ENCODE data around the gene OR10C1. TPM values are rescaled to one million over a fixed set of nuclear protein-coding genes. Genes with fewer than 3 reads are reported as not detected.

The OR10C1 gene
- total and polyA plus RNA-seq, 10 of the 15 experiments (the other 5 are each of a cell fraction or from before 2014, with no cell fraction given), result not detected

DNA sequence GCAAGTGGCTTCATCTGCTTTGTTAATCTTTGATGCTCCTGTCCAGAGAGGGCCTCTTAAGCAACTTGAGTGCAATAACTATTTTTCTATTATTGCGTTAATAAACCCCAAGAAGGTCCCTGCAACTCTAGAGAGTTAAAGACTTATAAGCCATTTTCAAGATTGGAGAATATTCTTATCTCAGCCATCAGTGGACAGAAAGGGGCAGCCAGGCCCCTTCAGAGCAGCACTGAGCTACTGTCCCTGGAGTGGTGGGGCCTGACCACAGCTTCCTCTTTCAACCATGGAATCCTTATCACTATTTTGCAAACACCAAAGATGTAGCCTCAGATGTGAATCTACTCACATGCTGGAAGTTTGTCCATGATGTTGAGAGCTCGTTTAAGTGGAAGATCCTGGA lies 51.4 kb downstream of the OR10C1 start:
- FAIRE-seq (no peak), DNase-seq (ENCODE audit: low read depth, low spot score) (no peak), ATAC-seq (no peak)
- Histone ChIP-seq H4K20me1 (ENCODE audit: control insufficient read depth, insufficient read depth) (no peaks in the 10 kb centered on the region), H3K27ac (ENCODE audit: control insufficient read depth, insufficient read depth) (no peak overlapping the region), H3K9ac (ENCODE audit: control insufficient read depth, insufficient read depth, low read length) (no peak overlapping the region), H2AFZ (ENCODE audit: control insufficient read depth, low read depth, low read length) (no peak overlapping the region), H3K4me1 (ENCODE audit: control insufficient read depth, insufficient read depth, low read length) (no peaks in the 10 kb centered on the region), H3K9me3 (replicated peaks; ENCODE audit: control insufficient read depth, insufficient read depth, low read length) (no peaks in the 10 kb centered on the region), H3K4me3 (no peak overlapping the region), H3K79me2 (ENCODE audit: control insufficient read depth, insufficient read depth, low read length) (no peaks in the 10 kb centered on the region), H3K36me3 (ENCODE audit: control insufficient read depth in 2 of 2, insufficient read depth in 2 of 2, low read length in 1 of 2) (no peaks in the 10 kb centered on the region), H3K27me3 (replicated peaks in 1 of 2; ENCODE audit: control insufficient read depth in 2 of 2, insufficient read depth in 2 of 2, low read length in 1 of 2) (no peaks in the 10 kb centered on the region; a peak in 1 of 4 replicates), H3K4me2 (ENCODE audit: control insufficient read depth, insufficient read depth) (no peak overlapping the region)
- BruUV-seq (replicated peaks), result no TSS peak
- ChIA-PET SMC1A (ENCODE audit: uncharacterized antibody, unreplicated experiment) (no interaction called here), POLR2A (no interaction called here), CTCF (no interaction called here), RAD21 (ENCODE audit: unreplicated experiment) (no interaction called here)
- TF ChIP-seq ZBED1 (IDR thresholded peaks at IDR 0.05; ENCODE audit: borderline replicate concordance) (no peak), ETV6 (conservative IDR thresholded peaks at IDR 0.05 in 1 of 2, IDR thresholded peaks at IDR 0.05 in 1 of 2; ENCODE audit: borderline replicate concordance in 1 of 2, low read depth in 1 of 2) (no peak), MYC (IDR thresholded peaks at IDR 0.05; ENCODE audit: insufficient read depth, insufficient read length, insufficient replicate concordance, low read length, severe bottlenecking) (no peak), PAX5 (IDR thresholded peaks at IDR 0.05; ENCODE audit: borderline replicate concordance, low read depth, low read length) (no peak)
- TF ChIP-seq, protein P1, sequence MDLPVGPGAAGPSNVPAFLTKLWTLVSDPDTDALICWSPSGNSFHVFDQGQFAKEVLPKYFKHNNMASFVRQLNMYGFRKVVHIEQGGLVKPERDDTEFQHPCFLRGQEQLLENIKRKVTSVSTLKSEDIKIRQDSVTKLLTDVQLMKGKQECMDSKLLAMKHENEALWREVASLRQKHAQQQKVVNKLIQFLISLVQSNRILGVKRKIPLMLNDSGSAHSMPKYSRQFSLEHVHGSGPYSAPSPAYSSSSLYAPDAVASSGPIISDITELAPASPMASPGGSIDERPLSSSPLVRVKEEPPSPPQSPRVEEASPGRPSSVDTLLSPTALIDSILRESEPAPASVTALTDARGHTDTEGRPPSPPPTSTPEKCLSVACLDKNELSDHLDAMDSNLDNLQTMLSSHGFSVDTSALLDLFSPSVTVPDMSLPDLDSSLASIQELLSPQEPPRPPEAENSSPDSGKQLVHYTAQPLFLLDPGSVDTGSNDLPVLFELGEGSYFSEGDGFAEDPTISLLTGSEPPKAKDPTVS (IDR thresholded peaks at IDR 0.05; ENCODE audit: low read depth, low read length), result no peak
- TF ChIP-seq, protein P2, sequence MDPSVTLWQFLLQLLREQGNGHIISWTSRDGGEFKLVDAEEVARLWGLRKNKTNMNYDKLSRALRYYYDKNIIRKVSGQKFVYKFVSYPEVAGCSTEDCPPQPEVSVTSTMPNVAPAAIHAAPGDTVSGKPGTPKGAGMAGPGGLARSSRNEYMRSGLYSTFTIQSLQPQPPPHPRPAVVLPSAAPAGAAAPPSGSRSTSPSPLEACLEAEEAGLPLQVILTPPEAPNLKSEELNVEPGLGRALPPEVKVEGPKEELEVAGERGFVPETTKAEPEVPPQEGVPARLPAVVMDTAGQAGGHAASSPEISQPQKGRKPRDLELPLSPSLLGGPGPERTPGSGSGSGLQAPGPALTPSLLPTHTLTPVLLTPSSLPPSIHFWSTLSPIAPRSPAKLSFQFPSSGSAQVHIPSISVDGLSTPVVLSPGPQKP (IDR thresholded peaks at IDR 0.05; ENCODE audit: low read depth, low read length), result no peak
- intact Hi-C loops (cut with micrococcal nuclease; ENCODE audit: unreplicated experiment), result no loop called here
- 5% methylated on average over 2 of the region's 2 CpGs for WGBS (ENCODE audit: insufficient coverage, insufficient replicate concordance, low lambda C conversion rate, missing lambda C conversion rate)
- in situ Hi-C loops (cut with MboI), result no loop called here

Other genes starting within 250 kb of the OR10C1 start
Only the 7 nearest of the 13 such genes appear.
- gene OR5V1, start 70.4 kb upstream of the OR10C1 start, total RNA-seq (2014; rRNA removed), result not detected in 2 replicates
- not detected in 2 replicates for gene OR5V1, start 70.4 kb upstream of the OR10C1 start, total RNA-seq (2014; rRNA removed; fragmentation: Illumina TruSeq; extraction: Trizol)
- not detected in 2 replicates for gene OR5V1, start 70.4 kb upstream of the OR10C1 start, total RNA-seq (2021)
- not detected in 2 replicates for gene OR5V1, start 70.4 kb upstream of the OR10C1 start, polyA plus RNA-seq (2011; rRNA removed)
- not detected in 2 replicates for gene OR5V1, start 70.4 kb upstream of the OR10C1 start, polyA plus RNA-seq (2014; fragmentation: Illumina TruSeq; extraction: Trizol)
- gene OR5V1, start 70.4 kb upstream of the OR10C1 start, polyA plus RNA-seq (2014; fragmentation: Nextera tagmentation; extraction: Ambion mirVana), result not detected
- not detected in 2 replicates for gene OR5V1, start 70.4 kb upstream of the OR10C1 start, polyA plus RNA-seq (2014; rRNA removed)
- not detected for gene OR5V1, start 70.4 kb upstream of the OR10C1 start, polyA plus RNA-seq (2016; fragmentation: Nextera tagmentation; extraction: Ambion mirVana)
- not detected in 2 replicates for gene OR12D3, start 64.0 kb upstream of the OR10C1 start, total RNA-seq (2014; rRNA removed)
- gene OR12D3, start 64.0 kb upstream of the OR10C1 start, total RNA-seq (2014; rRNA removed; fragmentation: Illumina TruSeq; extraction: Trizol), result not detected in 2 replicates
- not detected in 2 replicates for gene OR12D3, start 64.0 kb upstream of the OR10C1 start, total RNA-seq (2021)
- not detected in 2 replicates for gene OR12D3, start 64.0 kb upstream of the OR10C1 start, polyA plus RNA-seq (2011; rRNA removed)
- not detected in 2 replicates for gene OR12D3, start 64.0 kb upstream of the OR10C1 start, polyA plus RNA-seq (2014; fragmentation: Illumina TruSeq; extraction: Trizol)
- gene OR12D3, start 64.0 kb upstream of the OR10C1 start, polyA plus RNA-seq (2014; fragmentation: Nextera tagmentation; extraction: Ambion mirVana), result not detected
- not detected in 2 replicates for gene OR12D3, start 64.0 kb upstream of the OR10C1 start, polyA plus RNA-seq (2014; rRNA removed)
- gene OR12D3, start 64.0 kb upstream of the OR10C1 start, polyA plus RNA-seq (2016; fragmentation: Nextera tagmentation; extraction: Ambion mirVana), result not detected
- not detected in 2 replicates for gene OR12D2, start 43.7 kb upstream of the OR10C1 start, total RNA-seq (2014; rRNA removed)
- gene OR12D2, start 43.7 kb upstream of the OR10C1 start, total RNA-seq (2014; rRNA removed; fragmentation: Illumina TruSeq; extraction: Trizol), result not detected in 2 replicates
- not detected in 2 replicates for gene OR12D2, start 43.7 kb upstream of the OR10C1 start, total RNA-seq (2021)
- gene OR12D2, start 43.7 kb upstream of the OR10C1 start, polyA plus RNA-seq (2011; rRNA removed), result not detected in 2 replicates
- not detected in 2 replicates for gene OR12D2, start 43.7 kb upstream of the OR10C1 start, polyA plus RNA-seq (2014; fragmentation: Illumina TruSeq; extraction: Trizol)
- not detected for gene OR12D2, start 43.7 kb upstream of the OR10C1 start, polyA plus RNA-seq (2014; fragmentation: Nextera tagmentation; extraction: Ambion mirVana)
- not detected in 2 replicates for gene OR12D2, start 43.7 kb upstream of the OR10C1 start, polyA plus RNA-seq (2014; rRNA removed)
- not detected for gene OR12D2, start 43.7 kb upstream of the OR10C1 start, polyA plus RNA-seq (2016; fragmentation: Nextera tagmentation; extraction: Ambion mirVana)
- gene OR12D1, start 24.4 kb upstream of the OR10C1 start, total RNA-seq (2014; rRNA removed), result not detected in 2 replicates
- not detected in 2 replicates for gene OR12D1, start 24.4 kb upstream of the OR10C1 start, total RNA-seq (2014; rRNA removed; fragmentation: Illumina TruSeq; extraction: Trizol)
- gene OR12D1, start 24.4 kb upstream of the OR10C1 start, total RNA-seq (2021), result not detected in 2 replicates
- not detected in 2 replicates for gene OR12D1, start 24.4 kb upstream of the OR10C1 start, polyA plus RNA-seq (2011; rRNA removed)
- gene OR12D1, start 24.4 kb upstream of the OR10C1 start, polyA plus RNA-seq (2014; fragmentation: Illumina TruSeq; extraction: Trizol), result not detected in 2 replicates
- not detected for gene OR12D1, start 24.4 kb upstream of the OR10C1 start, polyA plus RNA-seq (2014; fragmentation: Nextera tagmentation; extraction: Ambion mirVana)
- not detected in 2 replicates for gene OR12D1, start 24.4 kb upstream of the OR10C1 start, polyA plus RNA-seq (2014; rRNA removed)
- not detected for gene OR12D1, start 24.4 kb upstream of the OR10C1 start, polyA plus RNA-seq (2016; fragmentation: Nextera tagmentation; extraction: Ambion mirVana)
- not detected in 2 replicates for gene OR11A1, start 17.8 kb downstream of the OR10C1 start, total RNA-seq (2014; rRNA removed)
- not detected in 2 replicates for gene OR11A1, start 17.8 kb downstream of the OR10C1 start, total RNA-seq (2014; rRNA removed; fragmentation: Illumina TruSeq; extraction: Trizol)
- not detected in 2 replicates for gene OR11A1, start 17.8 kb downstream of the OR10C1 start, total RNA-seq (2021)
- not detected in 2 replicates for gene OR11A1, start 17.8 kb downstream of the OR10C1 start, polyA plus RNA-seq (2011; rRNA removed)
- gene OR11A1, start 17.8 kb downstream of the OR10C1 start, polyA plus RNA-seq (2014; fragmentation: Illumina TruSeq; extraction: Trizol), result not detected in 2 replicates
- not detected for gene OR11A1, start 17.8 kb downstream of the OR10C1 start, polyA plus RNA-seq (2014; fragmentation: Nextera tagmentation; extraction: Ambion mirVana)
- not detected in 2 replicates for gene OR11A1, start 17.8 kb downstream of the OR10C1 start, polyA plus RNA-seq (2014; rRNA removed)
- not detected for gene OR11A1, start 17.8 kb downstream of the OR10C1 start, polyA plus RNA-seq (2016; fragmentation: Nextera tagmentation; extraction: Ambion mirVana)
- gene OR2H1, start 17.8 kb downstream of the OR10C1 start, total RNA-seq (2014; rRNA removed), result not detected in 2 replicates
- gene OR2H1, start 17.8 kb downstream of the OR10C1 start, total RNA-seq (2014; rRNA removed; fragmentation: Illumina TruSeq; extraction: Trizol), result not detected in 2 replicates
- gene OR2H1, start 17.8 kb downstream of the OR10C1 start, total RNA-seq (2021), result not detected in 2 replicates
- not detected in 2 replicates for gene OR2H1, start 17.8 kb downstream of the OR10C1 start, polyA plus RNA-seq (2011; rRNA removed)
- not detected in 2 replicates for gene OR2H1, start 17.8 kb downstream of the OR10C1 start, polyA plus RNA-seq (2014; fragmentation: Illumina TruSeq; extraction: Trizol)
- not detected for gene OR2H1, start 17.8 kb downstream of the OR10C1 start, polyA plus RNA-seq (2014; fragmentation: Nextera tagmentation; extraction: Ambion mirVana)
- not detected in 2 replicates for gene OR2H1, start 17.8 kb downstream of the OR10C1 start, polyA plus RNA-seq (2014; rRNA removed)
- gene OR2H1, start 17.8 kb downstream of the OR10C1 start, polyA plus RNA-seq (2016; fragmentation: Nextera tagmentation; extraction: Ambion mirVana), result not detected
- gene MAS1L, start 48.6 kb downstream of the OR10C1 start, total RNA-seq (2014; rRNA removed), result not detected in 2 replicates
- gene MAS1L, start 48.6 kb downstream of the OR10C1 start, total RNA-seq (2014; rRNA removed; fragmentation: Illumina TruSeq; extraction: Trizol), result not detected in 2 replicates
- gene MAS1L, start 48.6 kb downstream of the OR10C1 start, total RNA-seq (2021), result not detected in 2 replicates
- not detected in 2 replicates for gene MAS1L, start 48.6 kb downstream of the OR10C1 start, polyA plus RNA-seq (2011; rRNA removed)
- not detected in 2 replicates for gene MAS1L, start 48.6 kb downstream of the OR10C1 start, polyA plus RNA-seq (2014; fragmentation: Illumina TruSeq; extraction: Trizol)
- not detected for gene MAS1L, start 48.6 kb downstream of the OR10C1 start, polyA plus RNA-seq (2014; fragmentation: Nextera tagmentation; extraction: Ambion mirVana)
- gene MAS1L, start 48.6 kb downstream of the OR10C1 start, polyA plus RNA-seq (2014; rRNA removed), result not detected in 2 replicates
- gene MAS1L, start 48.6 kb downstream of the OR10C1 start, polyA plus RNA-seq (2016; fragmentation: Nextera tagmentation; extraction: Ambion mirVana), result not detected